ENCODE results near the gene CATSPER3.

Gene CATSPER3

DNA sequence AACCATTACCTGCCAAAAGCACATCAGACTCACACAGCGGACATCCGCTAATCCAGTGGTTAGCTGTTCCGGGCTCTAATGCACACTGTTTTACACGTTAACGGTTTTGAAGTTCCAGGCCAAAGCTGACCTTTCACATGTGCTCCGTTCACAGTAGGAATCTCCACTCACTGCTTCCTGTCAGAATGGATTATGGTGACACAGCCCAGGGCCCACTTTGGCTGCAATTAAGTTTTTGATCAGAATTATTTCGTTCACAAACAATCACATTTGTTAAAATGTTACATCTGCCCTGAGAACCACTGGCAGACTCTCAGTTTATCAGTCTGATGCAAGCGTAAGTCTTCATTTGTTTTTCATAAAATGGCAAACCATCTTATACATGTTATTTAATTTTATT, 30.2 kb upstream of the CATSPER3 start:
- DNase-seq (ENCODE audit: low read depth), result no peak
- TF ChIP-seq, protein P1, sequence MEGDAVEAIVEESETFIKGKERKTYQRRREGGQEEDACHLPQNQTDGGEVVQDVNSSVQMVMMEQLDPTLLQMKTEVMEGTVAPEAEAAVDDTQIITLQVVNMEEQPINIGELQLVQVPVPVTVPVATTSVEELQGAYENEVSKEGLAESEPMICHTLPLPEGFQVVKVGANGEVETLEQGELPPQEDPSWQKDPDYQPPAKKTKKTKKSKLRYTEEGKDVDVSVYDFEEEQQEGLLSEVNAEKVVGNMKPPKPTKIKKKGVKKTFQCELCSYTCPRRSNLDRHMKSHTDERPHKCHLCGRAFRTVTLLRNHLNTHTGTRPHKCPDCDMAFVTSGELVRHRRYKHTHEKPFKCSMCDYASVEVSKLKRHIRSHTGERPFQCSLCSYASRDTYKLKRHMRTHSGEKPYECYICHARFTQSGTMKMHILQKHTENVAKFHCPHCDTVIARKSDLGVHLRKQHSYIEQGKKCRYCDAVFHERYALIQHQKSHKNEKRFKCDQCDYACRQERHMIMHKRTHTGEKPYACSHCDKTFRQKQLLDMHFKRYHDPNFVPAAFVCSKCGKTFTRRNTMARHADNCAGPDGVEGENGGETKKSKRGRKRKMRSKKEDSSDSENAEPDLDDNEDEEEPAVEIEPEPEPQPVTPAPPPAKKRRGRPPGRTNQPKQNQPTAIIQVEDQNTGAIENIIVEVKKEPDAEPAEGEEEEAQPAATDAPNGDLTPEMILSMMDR (IDR thresholded peaks at IDR 0.05; ENCODE audit: control insufficient read depth, insufficient read depth, low read depth, low read length, missing control alignments), result no peak

DNA sequence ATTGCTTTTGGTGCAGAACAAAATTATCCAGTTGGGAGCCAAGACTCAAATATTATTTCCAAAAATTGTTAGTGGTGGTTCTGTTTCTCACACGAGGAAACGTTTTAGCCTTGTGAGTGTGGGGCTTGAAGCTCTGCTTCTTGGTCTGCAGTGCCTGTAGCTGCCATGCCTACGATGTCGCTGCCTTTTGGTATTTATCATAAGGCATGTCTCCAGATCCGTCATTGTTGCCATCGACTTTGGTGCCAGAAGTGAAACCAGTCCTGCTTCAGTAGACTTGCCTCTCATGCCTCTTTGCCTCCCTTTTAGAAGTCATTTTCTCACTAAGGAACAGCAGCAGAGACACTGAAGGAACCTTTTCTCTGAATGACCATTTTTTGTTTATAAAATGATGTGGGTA, 29.7 kb upstream of the CATSPER3 start:
- TF ChIP-seq, protein P1 (IDR thresholded peaks at IDR 0.05; ENCODE audit: control insufficient read depth, insufficient read depth, low read depth, low read length, missing control alignments), result no peak
- DNase-seq (ENCODE audit: low read depth), result no peak
- no peak overlapping the region for H3K4me3 ChIP-seq (ENCODE audit: control insufficient read depth, low read depth, low read length)

More for the DNA sequence above, 30.2 kb upstream of the CATSPER3 start:
- H3K4me3 ChIP-seq (ENCODE audit: control insufficient read depth, low read depth, low read length), result no peak overlapping the region

DNA sequence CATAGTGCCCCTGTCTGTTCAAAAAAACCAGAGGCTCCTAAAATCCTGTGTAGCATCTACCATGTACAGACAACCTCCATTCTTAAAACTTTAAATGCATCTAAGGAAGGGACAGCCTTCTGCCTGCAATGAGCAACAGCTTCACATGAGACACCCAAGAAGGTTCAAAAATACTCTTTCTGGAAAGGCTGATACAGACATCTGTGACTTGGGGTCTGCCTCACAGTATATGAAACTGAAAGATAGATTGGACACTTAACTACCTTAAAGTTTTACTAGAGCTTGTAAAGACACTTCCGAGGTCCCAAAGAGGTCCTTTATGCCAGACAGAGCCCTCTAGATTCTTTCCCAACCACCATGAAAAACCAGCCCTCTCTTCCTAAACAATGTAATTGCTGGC, 28.2 kb upstream of the CATSPER3 start:
- no peak for DNase-seq (ENCODE audit: low read depth)
- no peak overlapping the region for H3K4me3 ChIP-seq (ENCODE audit: control insufficient read depth, low read depth, low read length)
- TF ChIP-seq, protein P1 (IDR thresholded peaks at IDR 0.05; ENCODE audit: control insufficient read depth, insufficient read depth, low read depth, low read length, missing control alignments), result no peak

DNA sequence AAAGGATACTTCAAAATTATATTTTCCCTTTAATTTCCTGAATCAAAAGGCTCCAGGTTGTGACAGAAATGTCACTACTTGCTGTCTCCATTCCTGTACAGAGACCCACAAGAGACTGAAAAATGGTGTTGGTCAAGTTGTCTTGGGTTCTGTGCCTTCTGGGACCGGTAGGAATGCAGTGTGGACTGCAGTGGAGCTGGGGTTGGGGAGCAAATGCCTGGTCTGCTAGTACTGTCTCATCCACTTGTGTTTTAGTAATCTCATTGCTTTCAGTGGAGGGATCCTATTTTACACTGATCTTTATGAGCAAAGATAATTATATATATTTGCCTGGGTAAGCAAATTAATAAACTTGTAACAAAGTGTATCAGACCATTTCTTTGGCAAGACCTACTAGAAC, 24.2 kb upstream of the CATSPER3 start:
- DNase-seq (ENCODE audit: low read depth), result no peak
- TF ChIP-seq, protein P1 (IDR thresholded peaks at IDR 0.05; ENCODE audit: control insufficient read depth, insufficient read depth, low read depth, low read length, missing control alignments), result no peak
- no peak overlapping the region for H3K4me3 ChIP-seq (ENCODE audit: control insufficient read depth, low read depth, low read length)

DNA sequence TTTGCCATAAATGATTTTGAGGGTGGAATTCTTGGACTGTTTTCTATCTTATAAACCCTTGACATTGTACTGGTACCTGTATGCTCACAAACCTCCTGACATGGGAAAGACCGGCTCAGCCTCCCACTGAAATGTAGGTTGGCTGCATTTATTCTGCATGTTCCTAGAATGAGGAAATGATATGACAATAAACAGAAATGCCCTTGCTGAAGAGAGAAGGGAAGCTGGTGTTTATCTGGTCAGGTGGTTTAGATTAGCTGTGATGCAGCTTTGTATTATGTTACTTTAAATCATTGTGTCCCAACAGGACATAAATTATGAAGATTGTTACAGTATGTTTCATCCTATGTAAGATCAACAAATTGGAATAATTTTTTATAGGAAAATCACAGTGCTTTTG, 23.1 kb upstream of the CATSPER3 start:
- no peak overlapping the region for H3K4me3 ChIP-seq (ENCODE audit: control insufficient read depth, low read depth, low read length)
- TF ChIP-seq, protein P1 (IDR thresholded peaks at IDR 0.05; ENCODE audit: control insufficient read depth, insufficient read depth, low read depth, low read length, missing control alignments), result no peak
- DNase-seq (ENCODE audit: low read depth), result no peak

DNA sequence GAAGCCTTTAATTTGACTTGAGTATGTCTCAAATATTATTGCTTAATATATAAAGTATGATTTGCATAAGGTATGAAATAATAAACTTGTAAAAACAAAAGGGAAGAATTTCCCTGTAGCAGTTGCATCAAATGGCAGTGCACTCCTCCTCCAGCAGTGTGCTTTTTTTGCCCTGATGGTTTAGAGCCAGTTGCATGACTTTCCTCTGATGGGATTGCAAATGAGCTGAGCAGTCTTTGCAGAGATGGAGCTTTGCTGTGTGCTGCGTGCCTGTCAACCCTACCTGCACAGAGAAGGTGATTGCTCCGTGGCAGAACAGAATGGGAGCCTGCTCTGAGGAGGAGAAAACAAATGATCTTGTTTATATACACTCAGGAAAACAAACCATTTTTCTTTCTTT, 22.7 kb upstream of the CATSPER3 start:
- DNase-seq (ENCODE audit: low read depth), result no peak

More for the DNA sequence above, 22.7 kb upstream of the CATSPER3 start:
- H3K4me3 ChIP-seq (ENCODE audit: control insufficient read depth, low read depth, low read length), result no peak overlapping the region
- TF ChIP-seq, protein P1 (IDR thresholded peaks at IDR 0.05; ENCODE audit: control insufficient read depth, insufficient read depth, low read depth, low read length, missing control alignments), result no peak

All from AG09309 (cell line).